ENCODE results near the gene GBP1.

GBP1 gene, protein sequence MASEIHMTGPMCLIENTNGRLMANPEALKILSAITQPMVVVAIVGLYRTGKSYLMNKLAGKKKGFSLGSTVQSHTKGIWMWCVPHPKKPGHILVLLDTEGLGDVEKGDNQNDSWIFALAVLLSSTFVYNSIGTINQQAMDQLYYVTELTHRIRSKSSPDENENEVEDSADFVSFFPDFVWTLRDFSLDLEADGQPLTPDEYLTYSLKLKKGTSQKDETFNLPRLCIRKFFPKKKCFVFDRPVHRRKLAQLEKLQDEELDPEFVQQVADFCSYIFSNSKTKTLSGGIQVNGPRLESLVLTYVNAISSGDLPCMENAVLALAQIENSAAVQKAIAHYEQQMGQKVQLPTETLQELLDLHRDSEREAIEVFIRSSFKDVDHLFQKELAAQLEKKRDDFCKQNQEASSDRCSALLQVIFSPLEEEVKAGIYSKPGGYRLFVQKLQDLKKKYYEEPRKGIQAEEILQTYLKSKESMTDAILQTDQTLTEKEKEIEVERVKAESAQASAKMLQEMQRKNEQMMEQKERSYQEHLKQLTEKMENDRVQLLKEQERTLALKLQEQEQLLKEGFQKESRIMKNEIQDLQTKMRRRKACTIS

GRCh38 chr1:89065079-89065868, at the start of gene GBP1:
GBP1 (minus strand) TSS chr1:89065208; CDS start chr1:89063234, 1,974 bp downstream.
- no peaks in the 10 kb centered on the region for H3K9me3 ChIP-seq (ENCODE audit: control insufficient read depth in 2 of 2, low read length in 2 of 2)
- H3K27me3 ChIP-seq (ENCODE audit: control insufficient read depth in 2 of 2, insufficient read depth in 2 of 2, low read length in 2 of 2) = no peaks in the 10 kb centered on the region
- peak within 1 kb of the TSS; percentile 82 to 85 for H3K27ac ChIP-seq (ENCODE audit: low read depth in 2 of 2, low read length in 2 of 2)
- H3K9ac ChIP-seq (ENCODE audit: low read depth in 1 of 2, low read length in 2 of 2) = peak within 1 kb of the TSS; percentile 76 to 81
- peaks cover 0 to 12% of the 10 kb centered on the region in 2 donors for H3K4me1 ChIP-seq (ENCODE audit: control insufficient read depth in 2 of 2, insufficient read depth in 2 of 2, low read length in 2 of 2)
- H3K36me3 ChIP-seq (ENCODE audit: control insufficient read depth in 2 of 2, insufficient read depth in 2 of 2, low read length in 2 of 2) = peaks cover 0 to under 1% of the 10 kb centered on the region in 2 donors
- peak within 1 kb of the TSS; percentile 77 to 85 for H3K4me3 ChIP-seq (ENCODE audit: low read length in 2 of 2)

DNA sequence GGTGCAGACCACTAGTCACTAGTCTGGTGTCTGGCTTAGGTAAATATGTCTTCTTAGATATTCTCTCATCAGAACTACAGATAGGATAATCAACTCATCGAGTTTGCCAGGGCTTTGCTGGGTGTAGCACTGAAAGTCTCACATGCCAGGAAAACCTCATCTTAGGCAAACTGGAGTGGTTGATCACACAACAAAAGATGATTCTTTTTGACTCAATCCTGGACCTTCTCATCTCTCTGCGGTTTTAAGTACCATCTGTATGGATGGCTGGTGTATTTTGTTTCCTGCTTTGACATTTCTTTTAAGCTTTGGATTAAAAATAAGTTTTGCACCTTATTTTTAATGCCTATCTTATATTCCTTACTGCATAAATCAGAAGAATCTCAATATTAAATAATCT, 49.7 kb upstream of the GBP1 start:
- H3K27me3 ChIP-seq (ENCODE audit: control insufficient read depth in 2 of 2, insufficient read depth in 2 of 2, low read length in 2 of 2) = no peaks in the 10 kb centered on the region
- H3K9me3 ChIP-seq (ENCODE audit: control insufficient read depth in 2 of 2, low read length in 2 of 2) = no peaks in the 10 kb centered on the region
- peaks cover 47 to 66% of the 10 kb centered on the region in 2 donors for H3K36me3 ChIP-seq (ENCODE audit: control insufficient read depth in 2 of 2, insufficient read depth in 2 of 2, low read length in 2 of 2)
- H3K4me1 ChIP-seq (ENCODE audit: control insufficient read depth in 2 of 2, insufficient read depth in 2 of 2, low read length in 2 of 2) = no peaks in the 10 kb centered on the region
- no peak overlapping the region for H3K4me3 ChIP-seq (ENCODE audit: low read length in 2 of 2)
- no peak overlapping the region for H3K9ac ChIP-seq (ENCODE audit: low read depth in 1 of 2, low read length in 2 of 2)
- no peak overlapping the region for H3K27ac ChIP-seq (ENCODE audit: low read depth in 2 of 2, low read length in 2 of 2)

DNA sequence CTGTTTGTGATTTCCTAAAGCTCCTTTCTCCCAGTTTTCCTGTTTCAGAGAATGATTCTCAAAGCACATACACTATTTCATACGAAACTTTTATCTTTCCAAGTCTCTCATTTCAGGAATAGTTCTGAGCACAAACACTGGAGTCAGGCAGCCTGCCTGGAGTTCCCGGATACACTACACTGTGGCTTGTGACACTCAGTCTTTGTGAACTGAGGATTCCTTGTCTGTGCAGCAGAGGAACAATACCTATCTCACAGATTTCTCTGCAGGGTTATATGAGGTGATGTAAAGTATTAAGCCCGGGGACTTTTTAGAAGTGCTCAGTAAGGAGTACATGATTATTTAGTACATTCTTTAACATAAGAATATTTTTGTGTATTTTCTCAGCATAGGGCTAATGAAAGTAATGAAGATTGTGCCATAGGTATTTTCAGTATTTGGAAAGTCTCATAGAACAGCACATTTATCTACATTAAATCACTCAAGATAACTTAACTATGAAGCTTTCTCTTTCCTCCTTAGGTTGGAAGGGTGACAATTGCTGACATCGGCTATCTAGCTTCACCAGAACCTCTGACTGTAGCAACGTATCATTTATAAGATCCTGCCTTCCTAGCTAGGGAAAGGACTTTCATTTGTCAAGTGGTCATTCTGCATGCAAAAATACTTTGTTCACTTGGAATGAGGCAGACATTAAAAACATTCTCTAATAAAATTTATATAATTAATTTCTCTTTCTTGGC, 48.0 kb upstream of the GBP1 start:
- H3K4me1 ChIP-seq (ENCODE audit: control insufficient read depth in 2 of 2, insufficient read depth in 2 of 2, low read length in 2 of 2) = no peaks in the 10 kb centered on the region
- no peaks in the 10 kb centered on the region for H3K9me3 ChIP-seq (ENCODE audit: control insufficient read depth in 2 of 2, low read length in 2 of 2)
- H3K4me3 ChIP-seq (ENCODE audit: low read length in 2 of 2) = no peak overlapping the region
- H3K27ac ChIP-seq (ENCODE audit: low read depth in 2 of 2, low read length in 2 of 2) = no peak overlapping the region
- H3K9ac ChIP-seq (ENCODE audit: low read depth in 1 of 2, low read length in 2 of 2) = no peak overlapping the region
- peaks cover 43 to 58% of the 10 kb centered on the region in 2 donors for H3K36me3 ChIP-seq (ENCODE audit: control insufficient read depth in 2 of 2, insufficient read depth in 2 of 2, low read length in 2 of 2)
- H3K27me3 ChIP-seq (ENCODE audit: control insufficient read depth in 2 of 2, insufficient read depth in 2 of 2, low read length in 2 of 2) = no peaks in the 10 kb centered on the region

DNA sequence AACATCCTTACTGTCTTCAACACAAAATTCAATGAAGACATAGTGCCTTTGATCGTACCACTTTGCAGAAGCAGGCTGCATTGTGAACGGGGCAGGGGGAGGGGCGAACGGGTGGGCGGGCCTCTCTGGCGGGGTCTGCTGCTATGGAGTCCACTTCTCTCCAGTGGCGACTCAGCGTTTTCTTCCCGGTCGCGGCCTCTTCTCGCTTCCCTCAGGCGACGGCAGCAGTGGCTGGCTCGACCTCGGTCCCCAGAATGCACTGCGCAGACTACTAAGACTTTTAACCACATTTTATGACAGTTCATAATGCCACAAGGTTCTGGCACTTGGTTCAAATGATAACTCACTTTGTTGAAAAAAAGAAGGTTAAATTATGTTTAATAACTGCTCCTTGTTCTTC, 39.7 kb upstream of the GBP1 start:
- no peaks in the 10 kb centered on the region for H3K9me3 ChIP-seq (ENCODE audit: control insufficient read depth in 2 of 2, low read length in 2 of 2)
- H3K27ac ChIP-seq (ENCODE audit: low read depth in 2 of 2, low read length in 2 of 2) = no peak overlapping the region
- no peak overlapping the region for H3K4me3 ChIP-seq (ENCODE audit: low read length in 2 of 2)
- no peaks in the 10 kb centered on the region for H3K4me1 ChIP-seq (ENCODE audit: control insufficient read depth in 2 of 2, insufficient read depth in 2 of 2, low read length in 2 of 2)
- no peaks in the 10 kb centered on the region for H3K27me3 ChIP-seq (ENCODE audit: control insufficient read depth in 2 of 2, insufficient read depth in 2 of 2, low read length in 2 of 2)
- H3K36me3 ChIP-seq (ENCODE audit: control insufficient read depth in 2 of 2, insufficient read depth in 2 of 2, low read length in 2 of 2) = peaks cover 23 to 32% of the 10 kb centered on the region in 2 donors
- H3K9ac ChIP-seq (ENCODE audit: low read depth in 1 of 2, low read length in 2 of 2) = no peak overlapping the region

DNA sequence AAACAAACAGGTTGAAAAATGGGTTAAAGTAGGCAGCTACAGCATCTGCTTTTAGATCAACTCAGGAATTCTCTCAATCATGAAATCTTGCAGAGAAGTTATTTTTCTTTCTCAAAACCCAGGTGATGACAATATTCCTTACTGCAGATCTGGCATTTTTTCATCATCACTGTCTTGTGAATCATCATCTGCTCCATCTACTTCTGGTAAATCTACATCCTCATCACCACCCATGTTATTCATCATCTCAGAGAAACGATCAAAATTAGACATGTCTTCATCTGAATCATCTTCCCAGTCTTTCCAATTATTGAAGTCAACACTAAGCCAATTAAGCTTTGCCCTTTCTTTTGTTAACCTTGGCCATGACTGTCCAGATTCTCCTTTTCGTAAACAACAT, 39.1 kb upstream of the GBP1 start:
- H3K4me1 ChIP-seq (ENCODE audit: control insufficient read depth in 2 of 2, insufficient read depth in 2 of 2, low read length in 2 of 2) = no peaks in the 10 kb centered on the region
- no peak overlapping the region for H3K4me3 ChIP-seq (ENCODE audit: low read length in 2 of 2)
- no peaks in the 10 kb centered on the region for H3K9me3 ChIP-seq (ENCODE audit: control insufficient read depth in 2 of 2, low read length in 2 of 2)
- H3K27me3 ChIP-seq (ENCODE audit: control insufficient read depth in 2 of 2, insufficient read depth in 2 of 2, low read length in 2 of 2) = no peaks in the 10 kb centered on the region
- H3K9ac ChIP-seq (ENCODE audit: low read depth in 1 of 2, low read length in 2 of 2) = no peak overlapping the region
- H3K27ac ChIP-seq (ENCODE audit: low read depth in 2 of 2, low read length in 2 of 2) = no peak overlapping the region
- H3K36me3 ChIP-seq (ENCODE audit: control insufficient read depth in 2 of 2, insufficient read depth in 2 of 2, low read length in 2 of 2) = peaks cover 18 to 27% of the 10 kb centered on the region in 2 donors

- no peak overlapping the region for H3K4me3 ChIP-seq (ENCODE audit: low read length in 2 of 2)
- H3K4me1 ChIP-seq (ENCODE audit: control insufficient read depth in 2 of 2, insufficient read depth in 2 of 2, low read length in 2 of 2) = no peaks in the 10 kb centered on the region
- peaks cover 9 to 16% of the 10 kb centered on the region in 2 donors for H3K36me3 ChIP-seq (ENCODE audit: control insufficient read depth in 2 of 2, insufficient read depth in 2 of 2, low read length in 2 of 2)
- H3K27ac ChIP-seq (ENCODE audit: low read depth in 2 of 2, low read length in 2 of 2) = no peak overlapping the region
- H3K27me3 ChIP-seq (ENCODE audit: control insufficient read depth in 2 of 2, insufficient read depth in 2 of 2, low read length in 2 of 2) = no peaks in the 10 kb centered on the region
- no peak overlapping the region for H3K9ac ChIP-seq (ENCODE audit: low read depth in 1 of 2, low read length in 2 of 2)
- no peaks in the 10 kb centered on the region for H3K9me3 ChIP-seq (ENCODE audit: control insufficient read depth in 2 of 2, low read length in 2 of 2)
Observed at GRCh38 chr1:89102021-89102420, 37.0 kb upstream of the GBP1 start.

DNA sequence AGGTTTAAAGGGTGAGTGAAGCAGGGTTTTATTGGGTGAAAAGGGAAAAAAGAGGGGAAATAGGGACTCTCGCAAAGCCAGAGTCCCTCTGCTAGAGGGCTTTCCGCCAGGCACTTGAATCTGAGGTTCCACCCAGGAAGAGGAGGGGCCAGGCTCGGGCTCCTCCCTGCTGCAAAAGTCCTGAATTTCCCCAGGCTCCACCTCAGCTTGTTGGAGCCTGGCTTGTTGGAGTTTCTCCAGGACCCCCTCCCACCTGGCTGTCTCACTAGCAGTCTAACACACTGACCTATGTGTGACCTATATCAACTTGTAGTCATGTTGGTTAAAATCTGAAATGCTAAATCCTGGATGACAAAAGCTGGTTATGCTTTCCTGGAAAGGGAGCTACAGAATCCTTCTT, 35.4 kb upstream of the GBP1 start:
- H3K9ac ChIP-seq (ENCODE audit: low read depth in 1 of 2, low read length in 2 of 2) = no peak overlapping the region
- H3K9me3 ChIP-seq (ENCODE audit: control insufficient read depth in 2 of 2, low read length in 2 of 2) = no peaks in the 10 kb centered on the region
- H3K27ac ChIP-seq (ENCODE audit: low read depth in 2 of 2, low read length in 2 of 2) = no peak overlapping the region
- no peaks in the 10 kb centered on the region for H3K27me3 ChIP-seq (ENCODE audit: control insufficient read depth in 2 of 2, insufficient read depth in 2 of 2, low read length in 2 of 2)
- peaks cover 4 to 5% of the 10 kb centered on the region in 2 donors for H3K36me3 ChIP-seq (ENCODE audit: control insufficient read depth in 2 of 2, insufficient read depth in 2 of 2, low read length in 2 of 2)
- no peaks in the 10 kb centered on the region for H3K4me1 ChIP-seq (ENCODE audit: control insufficient read depth in 2 of 2, insufficient read depth in 2 of 2, low read length in 2 of 2)
- H3K4me3 ChIP-seq (ENCODE audit: low read length in 2 of 2) = no peak overlapping the region

DNA sequence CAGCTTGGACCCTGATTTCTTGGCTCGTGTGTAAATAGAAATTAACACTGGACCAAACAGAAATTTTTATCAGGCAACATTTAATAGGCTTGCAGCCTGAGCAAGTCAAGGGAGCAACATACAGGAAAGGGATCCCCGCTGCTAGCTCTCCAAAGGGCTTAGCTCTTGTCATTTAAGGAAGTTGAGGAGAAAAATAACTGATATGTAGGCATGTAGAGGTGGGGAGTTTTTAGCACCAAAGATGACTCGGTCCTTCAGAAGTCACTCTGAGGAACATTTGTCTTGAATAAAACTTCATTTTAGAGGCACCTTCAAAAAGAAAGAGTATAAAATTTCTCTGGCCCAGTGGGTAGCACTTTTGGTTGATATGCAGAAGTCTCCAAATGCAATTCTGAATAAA, 33.8 kb upstream of the GBP1 start:
- H3K27ac ChIP-seq (ENCODE audit: low read depth in 2 of 2, low read length in 2 of 2) = no peak overlapping the region

DNA sequence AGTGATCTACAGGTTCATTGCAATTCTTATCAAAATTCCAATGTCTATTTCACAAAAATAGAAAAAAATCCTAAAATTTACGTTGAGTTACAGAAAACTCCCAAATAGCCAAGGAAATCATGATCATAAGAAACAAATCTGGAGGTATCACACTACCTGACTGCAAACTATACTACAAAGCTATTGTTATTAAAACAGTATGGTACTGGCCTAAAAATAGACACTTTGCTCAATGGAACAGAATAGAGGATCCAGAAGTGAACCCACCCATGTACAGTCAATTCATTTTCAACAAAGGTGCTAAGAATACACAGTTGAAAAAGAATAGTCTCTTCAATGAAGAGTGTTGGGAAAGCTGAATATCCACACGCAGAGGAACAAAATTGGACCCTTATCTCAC, 30.7 kb upstream of the GBP1 start:
- H3K4me3 ChIP-seq (ENCODE audit: low read length in 2 of 2) = no peak overlapping the region
- H3K9ac ChIP-seq (ENCODE audit: low read depth in 1 of 2, low read length in 2 of 2) = no peak overlapping the region
- H3K27me3 ChIP-seq (ENCODE audit: control insufficient read depth in 2 of 2, insufficient read depth in 2 of 2, low read length in 2 of 2) = no peaks in the 10 kb centered on the region
- H3K9me3 ChIP-seq (ENCODE audit: control insufficient read depth in 2 of 2, low read length in 2 of 2) = no peaks in the 10 kb centered on the region
- H3K4me1 ChIP-seq (ENCODE audit: control insufficient read depth in 2 of 2, insufficient read depth in 2 of 2, low read length in 2 of 2) = no peaks in the 10 kb centered on the region
- H3K36me3 ChIP-seq (ENCODE audit: control insufficient read depth in 2 of 2, insufficient read depth in 2 of 2, low read length in 2 of 2) = no peaks in the 10 kb centered on the region
- H3K27ac ChIP-seq (ENCODE audit: low read depth in 2 of 2, low read length in 2 of 2) = no peak overlapping the region

More for the DNA sequence above, 33.8 kb upstream of the GBP1 start:
- no peak overlapping the region for H3K9ac ChIP-seq (ENCODE audit: low read depth in 1 of 2, low read length in 2 of 2)
- H3K9me3 ChIP-seq (ENCODE audit: control insufficient read depth in 2 of 2, low read length in 2 of 2) = no peaks in the 10 kb centered on the region
- no peaks in the 10 kb centered on the region for H3K27me3 ChIP-seq (ENCODE audit: control insufficient read depth in 2 of 2, insufficient read depth in 2 of 2, low read length in 2 of 2)
- no peaks in the 10 kb centered on the region for H3K36me3 ChIP-seq (ENCODE audit: control insufficient read depth in 2 of 2, insufficient read depth in 2 of 2, low read length in 2 of 2)
- H3K4me3 ChIP-seq (ENCODE audit: low read length in 2 of 2) = no peak overlapping the region
- H3K4me1 ChIP-seq (ENCODE audit: control insufficient read depth in 2 of 2, insufficient read depth in 2 of 2, low read length in 2 of 2) = no peaks in the 10 kb centered on the region
